Endodermal cell (in vitro differentiated cells): ENCODE measurements around the gene TES. TPM values are rescaled to one million over a fixed set of nuclear protein-coding genes. Genes with fewer than 3 reads are reported as not detected.
A peak's percentile ranks its signal among the peaks of the same experiment; 100 is the strongest.

Experiments
- DNase-seq: peaks from one replicate; pipeline ENCODE4 v3.0.0-alpha.2; 2017
- H3K27ac ChIP-seq: 2 replicates; pipeline ENCODE4 v1.5.1; 2013; ENCODE audit warnings: mild to moderate bottlenecking, low read depth, low read length, moderate library complexity
- H3K27me3 ChIP-seq: 2 replicates; pipeline ENCODE4 v1.6.1; 2013; ENCODE audit warnings: mild to moderate bottlenecking, low read length, moderate library complexity; ENCODE audit not compliant: insufficient read depth, control insufficient read depth, poor library complexity, severe bottlenecking
- H3K36me3 ChIP-seq: 2 replicates; pipeline ENCODE4 v1.7.0; 2013; ENCODE audit warnings: mild to moderate bottlenecking, low read length, moderate library complexity; ENCODE audit not compliant: control insufficient read depth, insufficient read depth
- H3K4me1 ChIP-seq: one replicate; pipeline ENCODE4 v1.7.0; 2013; ENCODE audit warnings: low read length; ENCODE audit not compliant: control insufficient read depth, insufficient read depth
- H3K4me3 ChIP-seq: 2 replicates; pipeline ENCODE4 v1.5.1; 2013; ENCODE audit warnings: mild to moderate bottlenecking, low read length, moderate library complexity
- H3K9ac ChIP-seq: 2 replicates; pipeline ENCODE4 v1.6.1; 2013; ENCODE audit warnings: mild to moderate bottlenecking, low read length, moderate library complexity; ENCODE audit not compliant: poor library complexity, severe bottlenecking; ENCODE audit errors: extremely low read depth
- H3K9me3 ChIP-seq: 2 replicates; pipeline ENCODE4 v1.6.1; 2013; ENCODE audit warnings: mild to moderate bottlenecking, low read length, moderate library complexity; ENCODE audit not compliant: control insufficient read depth
- H3K27ac Mint-ChIP-seq: 2 replicates; pipeline ENCODE4 v1.8.0; 2020; ENCODE audit warnings: mixed read lengths
- H3K27me3 Mint-ChIP-seq: 2 replicates; pipeline ENCODE4 v1.8.0; 2021; ENCODE audit warnings: mild to moderate bottlenecking, mixed read lengths; ENCODE audit not compliant: insufficient read depth
- H3K36me3 Mint-ChIP-seq: 2 replicates; pipeline ENCODE4 v1.8.0; 2020; ENCODE audit warnings: low read depth, mixed read lengths
- H3K4me1 Mint-ChIP-seq: 2 replicates; pipeline ENCODE4 v1.8.0; 2020; ENCODE audit warnings: mixed read lengths
- H3K4me3 Mint-ChIP-seq: 2 replicates; pipeline ENCODE4 v1.8.0; 2020; ENCODE audit warnings: mild to moderate bottlenecking, moderate library complexity, mixed read lengths
- H3K9me3 Mint-ChIP-seq: 2 replicates; pipeline ENCODE4 v1.8.0; 2020; ENCODE audit warnings: mild to moderate bottlenecking, mixed read lengths
- WGBS, 2 experiments: methylation state at CpG; one replicate each; pipeline versions ENCODE4 v1.1.5 to v1.1.7; 2013; ENCODE audit warnings: missing lambda C conversion rate in 2 of 2, mixed read lengths in 1 of 2; ENCODE audit not compliant: insufficient coverage in 1 of 2, insufficient read length in 1 of 2; 5-methylcytosine and 5-hydroxymethylcytosine counted together
- total RNA-seq, 2 donors: library from RNA; stranded (reverse); fragmentation: NEBNext Ultra II Directional in 1 of 2; extraction: Animal tissue kit (Norgen Biotek cat#: 25700) in 1 of 2; gene quantifications; 2 replicates in 1 of 2; 3 replicates in 1 of 2; pipeline ENCODE4 v1.2.1, GENCODE V29; 2021
- TF ChIP-seq, protein P1 (sequence below): fragments of 200-600 bp; sonication (generic); conservative IDR thresholded peaks from 2 replicates; pipeline ENCODE4 v1.5.0; 2021; ENCODE audit warnings: antibody characterized with exemption, mild to moderate bottlenecking

The TES gene
- total RNA-seq, 2 donors from 2014 or later = 23.1 to 31.0 TPM

DNA sequence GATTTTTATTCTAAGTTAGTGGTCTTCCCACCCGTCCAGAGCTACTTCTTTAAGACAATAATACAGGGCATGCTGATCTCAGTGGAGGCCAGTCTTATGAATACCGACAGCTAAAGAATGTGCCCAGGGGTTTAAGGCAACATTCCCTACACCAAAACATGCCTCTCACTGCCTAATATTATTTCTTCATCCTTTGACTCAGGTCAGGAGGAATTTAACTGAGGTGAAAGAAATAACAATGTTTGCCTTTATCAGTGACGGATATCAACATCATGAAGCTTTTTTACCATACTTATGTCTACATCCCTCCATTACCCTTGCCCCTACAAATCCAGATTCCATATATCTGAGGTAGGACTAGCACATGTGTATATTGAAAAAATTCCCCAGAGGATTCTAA is 33.3 kb upstream of the TES start:
- Histone ChIP-seq H3K4me1 (no peaks in the 10 kb centered on the region), H3K9me3 (peaks cover 15% of the 10 kb centered on the region), H3K27me3 (peaks cover 8% of the 10 kb centered on the region), H3K9ac (no peak overlapping the region), H3K27ac (no peak overlapping the region), H3K36me3 (no peaks in the 10 kb centered on the region), H3K4me3 (no peak overlapping the region)
- no peak for DNase-seq
- peaks cover 23% of the 10 kb centered on the region for H3K9me3 Mint-ChIP-seq
- no peaks in the 10 kb centered on the region for H3K36me3 Mint-ChIP-seq
- no peak overlapping the region for H3K27ac Mint-ChIP-seq
- H3K27me3 Mint-ChIP-seq = peaks cover 23% of the 10 kb centered on the region
- TF ChIP-seq, protein P1, sequence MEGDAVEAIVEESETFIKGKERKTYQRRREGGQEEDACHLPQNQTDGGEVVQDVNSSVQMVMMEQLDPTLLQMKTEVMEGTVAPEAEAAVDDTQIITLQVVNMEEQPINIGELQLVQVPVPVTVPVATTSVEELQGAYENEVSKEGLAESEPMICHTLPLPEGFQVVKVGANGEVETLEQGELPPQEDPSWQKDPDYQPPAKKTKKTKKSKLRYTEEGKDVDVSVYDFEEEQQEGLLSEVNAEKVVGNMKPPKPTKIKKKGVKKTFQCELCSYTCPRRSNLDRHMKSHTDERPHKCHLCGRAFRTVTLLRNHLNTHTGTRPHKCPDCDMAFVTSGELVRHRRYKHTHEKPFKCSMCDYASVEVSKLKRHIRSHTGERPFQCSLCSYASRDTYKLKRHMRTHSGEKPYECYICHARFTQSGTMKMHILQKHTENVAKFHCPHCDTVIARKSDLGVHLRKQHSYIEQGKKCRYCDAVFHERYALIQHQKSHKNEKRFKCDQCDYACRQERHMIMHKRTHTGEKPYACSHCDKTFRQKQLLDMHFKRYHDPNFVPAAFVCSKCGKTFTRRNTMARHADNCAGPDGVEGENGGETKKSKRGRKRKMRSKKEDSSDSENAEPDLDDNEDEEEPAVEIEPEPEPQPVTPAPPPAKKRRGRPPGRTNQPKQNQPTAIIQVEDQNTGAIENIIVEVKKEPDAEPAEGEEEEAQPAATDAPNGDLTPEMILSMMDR = no peak
- H3K4me1 Mint-ChIP-seq = peaks cover 6% of the 10 kb centered on the region
- 83 to 88% methylated on average over 2 to 3 of the region's 3 CpGs for WGBS, 2 experiments
- H3K4me3 Mint-ChIP-seq = no peak overlapping the region

DNA sequence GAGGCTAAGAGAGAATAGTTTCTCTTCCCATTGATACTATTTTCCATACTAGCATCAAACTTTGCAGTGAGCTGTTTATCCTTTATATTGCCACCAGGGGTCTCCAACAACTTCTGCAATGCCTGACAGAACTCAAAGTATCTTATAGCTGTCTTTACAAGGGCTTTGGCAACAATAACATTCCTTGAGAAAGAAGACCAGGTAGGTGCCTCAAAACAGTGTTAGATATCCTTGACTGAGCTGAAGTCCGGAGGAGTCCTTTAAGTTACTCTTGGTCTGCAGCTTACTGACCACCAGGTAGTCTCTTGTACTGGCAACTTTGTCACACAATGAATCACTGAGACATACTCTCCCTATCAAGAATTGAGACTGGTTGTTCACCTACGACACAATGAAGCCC is 30.0 kb upstream of the TES start:
- TF ChIP-seq, protein P1 = peak; percentile 91
- Mint-ChIP-seq H3K4me3 (no peak overlapping the region), H3K4me1 (no peaks in the 10 kb centered on the region), H3K27me3 (peaks cover 5% of the 10 kb centered on the region), H3K36me3 (no peaks in the 10 kb centered on the region), H3K27ac (no peak overlapping the region), H3K9me3 (peaks cover 20% of the 10 kb centered on the region)
- Histone ChIP-seq H3K9ac (no peak overlapping the region), H3K9me3 (peaks cover 5% of the 10 kb centered on the region), H3K36me3 (no peaks in the 10 kb centered on the region), H3K27me3 (no peaks in the 10 kb centered on the region), H3K4me1 (no peaks in the 10 kb centered on the region), H3K27ac (no peak overlapping the region), H3K4me3 (no peak overlapping the region)
- whole genome bisulfite sequencing, 2 experiments = 50 to 80% methylated on average over 1 to 2 of the region's 2 CpGs
- DNase-seq = peak; percentile 53

DNA sequence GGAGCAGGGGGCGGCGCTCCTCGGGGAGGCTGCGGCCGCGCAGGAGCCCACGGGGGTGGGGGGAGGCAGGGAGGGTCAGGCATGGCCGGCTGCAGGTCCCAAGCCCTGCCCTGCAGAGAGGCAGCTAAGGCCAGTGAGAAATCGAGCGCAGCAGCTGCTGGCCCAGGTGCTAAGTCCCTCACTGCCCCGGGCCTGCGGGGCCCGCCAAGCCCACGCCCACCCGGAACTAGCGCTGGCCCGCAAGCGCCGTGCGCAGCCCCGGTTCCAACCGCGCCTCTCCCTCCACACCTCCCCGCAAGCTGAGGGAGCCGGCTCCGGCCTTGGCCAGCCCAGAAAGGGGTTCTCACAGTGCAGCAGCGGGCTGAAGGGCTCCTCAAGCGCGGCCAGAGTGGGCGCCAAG is 28.3 kb upstream of the TES start:
- Histone ChIP-seq H3K27ac (no peak overlapping the region), H3K4me1 (no peaks in the 10 kb centered on the region), H3K36me3 (no peaks in the 10 kb centered on the region), H3K4me3 (no peak overlapping the region), H3K9me3 (no peaks in the 10 kb centered on the region), H3K27me3 (no peaks in the 10 kb centered on the region), H3K9ac (no peak overlapping the region)
- TF ChIP-seq, protein P1 = no peak
- H3K4me3 Mint-ChIP-seq = no peak overlapping the region
- DNase-seq = no peak
- 96% methylated on average over 30 of the region's 30 CpGs; no CpG with 5 or more reads in 1 of the 2 experiments for WGBS, 2 experiments
- no peaks in the 10 kb centered on the region for H3K27me3 Mint-ChIP-seq
- no peaks in the 10 kb centered on the region for H3K4me1 Mint-ChIP-seq
- H3K36me3 Mint-ChIP-seq = no peaks in the 10 kb centered on the region
- no peak overlapping the region for H3K27ac Mint-ChIP-seq
- peaks cover 13% of the 10 kb centered on the region for H3K9me3 Mint-ChIP-seq
